GM19397 (cell line): ENCODE results near the gene TVP23B.
"Not testable (repeated sequence)": the region's sequence is repeated elsewhere in the genome, so short reads cannot be mapped to it uniquely, and the experiment has no call there.

Experiments used
- ATAC-seq: cut with Tn5 transposase; IDR thresholded peaks from one replicate; pipeline ENCODE4 v1.9.1; 2021; ENCODE audit warnings: mild to moderate bottlenecking, moderate library complexity; ENCODE audit not compliant: unreplicated experiment

TVP23B gene

GRCh38 chr17:18786890-18787289 is 5.9 kb downstream of the TVP23B start:
- ATAC-seq: not testable (repeated sequence)

GRCh38 chr17:18791402-18791801 is 10.4 kb downstream of the TVP23B start:
- not testable (repeated sequence) for ATAC-seq

- not testable (repeated sequence) for ATAC-seq
These were observed 13.9 kb downstream of the TVP23B start for GRCh38 chr17:18794841-18795240.

- ATAC-seq: not testable (repeated sequence)
These were observed 15.9 kb downstream of the TVP23B start for GRCh38 chr17:18796887-18797286.

GRCh38 chr17:18803458-18804245 is 22.7 kb downstream of the TVP23B start:
- ATAC-seq: not testable (repeated sequence)

GRCh38 chr17:18815924-18816323 is 34.9 kb downstream of the TVP23B start:
- not testable (repeated sequence) for ATAC-seq

- not testable (repeated sequence) for ATAC-seq
These were observed 35.7 kb downstream of the TVP23B start for GRCh38 chr17:18816489-18817371.

GRCh38 chr17:18821430-18821829 is 40.4 kb downstream of the TVP23B start:
- not testable (repeated sequence) for ATAC-seq

- not testable (repeated sequence) for ATAC-seq
These were observed 46.6 kb downstream of the TVP23B start for GRCh38 chr17:18827613-18828012.

GRCh38 chr17:18848501-18848900 is 67.5 kb downstream of the TVP23B start:
- ATAC-seq: no peak

- no peak for ATAC-seq
These were observed 69.7 kb downstream of the TVP23B start for GRCh38 chr17:18850679-18851078.

GRCh38 chr17:18851201-18851600 is 70.2 kb downstream of the TVP23B start:
- ATAC-seq: no peak

GRCh38 chr17:18854956-18855355 is 74.0 kb downstream of the TVP23B start:
- no peak for ATAC-seq

GRCh38 chr17:18855831-18856569 is 75.0 kb downstream of the TVP23B start:
- peak; percentile 76 for ATAC-seq
